DOHH2 (cell line): ENCODE data around the gene PLSCR4.

Experiments
- H3F3A ChIP-seq: fragments of 200-600 bp; sonication (generic), shearing (Covaris generic); 2 replicates; pipeline ENCODE4 v1.6.0; 2016; ENCODE audit warnings: antibody characterized with exemption, mild to moderate bottlenecking; ENCODE audit not compliant: control insufficient read depth, insufficient read depth
- H3K27ac ChIP-seq: fragments of 200-600 bp; sonication (generic); 2 replicates; pipeline ENCODE4 v1.5.1; 2014; ENCODE audit warnings: low read depth, mild to moderate bottlenecking, low read length, moderate library complexity
- H3K27me3 ChIP-seq: fragments of 200-600 bp; sonication (generic); 2 replicates; pipeline ENCODE4 v1.6.1; 2014; ENCODE audit warnings: mild to moderate bottlenecking, low read length, mixed read lengths; ENCODE audit not compliant: control insufficient read depth
- H3K36me3 ChIP-seq: fragments of 200-600 bp; sonication (generic); 2 replicates; pipeline ENCODE4 v1.6.1; 2014; ENCODE audit warnings: mild to moderate bottlenecking, low read length, moderate library complexity, mixed read lengths; ENCODE audit not compliant: control insufficient read depth
- H3K4me1 ChIP-seq: fragments of 200-600 bp; sonication (generic); 2 replicates; pipeline ENCODE4 v1.6.1; 2014; ENCODE audit warnings: mild to moderate bottlenecking, low read length, mixed read lengths; ENCODE audit not compliant: control insufficient read depth
- H3K4me2 ChIP-seq: fragments of 200-600 bp; sonication (generic); 2 replicates; pipeline ENCODE4 v1.6.0; 2014; ENCODE audit warnings: mild to moderate bottlenecking, low read length, moderate library complexity
- H3K4me3 ChIP-seq: fragments of 200-600 bp; sonication (generic); 2 replicates; pipeline ENCODE4 v1.5.1; 2014; ENCODE audit warnings: mild to moderate bottlenecking, low read length, mixed read lengths
- H3K79me2 ChIP-seq: fragments of 200-600 bp; sonication (generic); 2 replicates; pipeline ENCODE4 v1.6.1; 2014; ENCODE audit warnings: mild to moderate bottlenecking, low read length, mixed read lengths; ENCODE audit not compliant: control insufficient read depth
- H3K9me2 ChIP-seq: fragments of 200-600 bp; sonication (generic); replicated peaks from 2 replicates; pipeline ENCODE4 v1.6.1; 2014; ENCODE audit warnings: mild to moderate bottlenecking, low read length, mixed read lengths; ENCODE audit not compliant: control insufficient read depth
- H3K9me3 ChIP-seq: fragments of 200-600 bp; sonication (generic); 2 replicates; pipeline ENCODE4 v1.6.1; 2014; ENCODE audit warnings: antibody characterized with exemption, low read length, mixed read lengths; ENCODE audit not compliant: control insufficient read depth, insufficient read depth
- H4K20me1 ChIP-seq: fragments of 200-600 bp; sonication (generic); 2 replicates; pipeline ENCODE4 v1.6.0; 2014; ENCODE audit warnings: low read depth, mild to moderate bottlenecking, antibody characterized with exemption, low read length, moderate library complexity; ENCODE audit not compliant: control insufficient read depth, insufficient read depth
- EZH2phosphoT487 ChIP-seq: fragments of 200-600 bp; sonication (generic); IDR thresholded peaks from 2 replicates; pipeline ENCODE4 v1.6.1; 2017; ENCODE audit warnings: borderline replicate concordance, mild to moderate bottlenecking, antibody characterized with exemption, low read length, moderate library complexity, mixed read lengths
- TF ChIP-seq, protein P1 (sequence below): fragments of 200-600 bp; sonication (generic); IDR thresholded peaks from one replicate; pipeline ENCODE4 v1.5.1; 2014; ENCODE audit warnings: antibody characterized with exemption, mild to moderate bottlenecking, low read depth, low read length; ENCODE audit not compliant: poor library complexity, severe bottlenecking

The PLSCR4 gene

DNA sequence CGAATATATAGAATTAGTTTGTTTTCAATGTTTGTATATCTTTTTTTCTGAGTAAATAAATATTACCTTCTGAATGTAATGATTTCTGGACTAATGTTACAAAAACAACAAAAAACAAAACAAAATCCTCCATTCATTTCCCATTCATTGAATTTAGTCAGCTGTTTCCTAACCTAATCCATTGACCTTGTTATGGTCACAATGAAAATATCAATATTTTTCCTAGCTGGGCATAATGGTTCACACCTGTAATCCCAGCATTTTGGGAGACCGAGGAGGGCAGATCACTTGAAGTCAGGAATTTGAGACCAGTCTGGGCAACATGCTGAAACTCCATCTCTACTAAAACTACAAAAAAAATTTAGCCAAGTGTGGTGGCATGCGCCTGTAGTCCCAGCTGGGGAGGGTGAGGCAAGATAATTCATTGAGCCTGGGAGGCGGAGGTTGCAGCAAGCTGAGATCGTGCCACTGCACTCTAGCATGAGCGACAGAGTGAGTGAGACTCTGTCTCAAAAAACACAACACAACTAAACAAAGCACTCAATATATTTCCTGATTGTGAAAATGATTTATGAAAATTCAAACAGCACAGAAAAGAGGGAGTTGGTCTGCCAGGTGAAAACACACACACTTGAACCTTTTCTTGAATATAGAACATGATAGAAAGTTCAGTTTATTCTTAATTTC is 23.0 kb upstream of the PLSCR4 start:
- no peaks in the 10 kb centered on the region for H4K20me1 ChIP-seq
- H3K4me2 ChIP-seq, result no peak overlapping the region
- no peaks in the 10 kb centered on the region for H3K9me2 ChIP-seq
- no peaks in the 10 kb centered on the region for H3K4me1 ChIP-seq
- no peak overlapping the region for H3K27ac ChIP-seq
- no peaks in the 10 kb centered on the region for H3F3A ChIP-seq
- H3K27me3 ChIP-seq, result no peaks in the 10 kb centered on the region
- no peaks in the 10 kb centered on the region for H3K9me3 ChIP-seq
- H3K79me2 ChIP-seq, result no peaks in the 10 kb centered on the region
- no peaks in the 10 kb centered on the region for H3K36me3 ChIP-seq
- H3K4me3 ChIP-seq, result no peak overlapping the region
- TF ChIP-seq EZH2phosphoT487, result no peak
- TF ChIP-seq, protein P1, sequence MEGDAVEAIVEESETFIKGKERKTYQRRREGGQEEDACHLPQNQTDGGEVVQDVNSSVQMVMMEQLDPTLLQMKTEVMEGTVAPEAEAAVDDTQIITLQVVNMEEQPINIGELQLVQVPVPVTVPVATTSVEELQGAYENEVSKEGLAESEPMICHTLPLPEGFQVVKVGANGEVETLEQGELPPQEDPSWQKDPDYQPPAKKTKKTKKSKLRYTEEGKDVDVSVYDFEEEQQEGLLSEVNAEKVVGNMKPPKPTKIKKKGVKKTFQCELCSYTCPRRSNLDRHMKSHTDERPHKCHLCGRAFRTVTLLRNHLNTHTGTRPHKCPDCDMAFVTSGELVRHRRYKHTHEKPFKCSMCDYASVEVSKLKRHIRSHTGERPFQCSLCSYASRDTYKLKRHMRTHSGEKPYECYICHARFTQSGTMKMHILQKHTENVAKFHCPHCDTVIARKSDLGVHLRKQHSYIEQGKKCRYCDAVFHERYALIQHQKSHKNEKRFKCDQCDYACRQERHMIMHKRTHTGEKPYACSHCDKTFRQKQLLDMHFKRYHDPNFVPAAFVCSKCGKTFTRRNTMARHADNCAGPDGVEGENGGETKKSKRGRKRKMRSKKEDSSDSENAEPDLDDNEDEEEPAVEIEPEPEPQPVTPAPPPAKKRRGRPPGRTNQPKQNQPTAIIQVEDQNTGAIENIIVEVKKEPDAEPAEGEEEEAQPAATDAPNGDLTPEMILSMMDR, result no peak

DNA sequence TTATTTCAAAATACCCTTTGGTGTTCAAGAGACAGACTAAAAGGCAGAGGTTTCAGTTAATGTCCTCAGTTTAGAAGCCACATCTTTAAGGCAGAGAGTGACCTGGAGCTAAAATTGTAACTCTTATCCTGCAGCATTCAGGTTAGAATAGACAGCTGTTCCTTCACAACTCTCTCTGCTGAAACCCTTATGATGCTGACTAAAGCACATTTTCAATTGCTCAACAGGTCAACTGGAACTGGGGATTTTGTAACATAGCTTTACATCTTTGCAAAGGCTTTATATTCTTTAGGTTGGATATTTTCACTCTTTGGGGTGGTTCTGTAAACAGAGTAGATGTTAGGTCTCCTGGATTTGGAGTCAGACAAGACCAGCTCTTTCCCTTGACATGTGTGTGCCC is 20.3 kb upstream of the PLSCR4 start:
- Histone ChIP-seq H3K27me3 (no peaks in the 10 kb centered on the region), H4K20me1 (no peaks in the 10 kb centered on the region), H3K4me2 (no peak overlapping the region), H3K4me3 (no peak overlapping the region), H3K9me2 (no peaks in the 10 kb centered on the region), H3K79me2 (no peaks in the 10 kb centered on the region), H3K9me3 (no peaks in the 10 kb centered on the region), H3K27ac (no peak overlapping the region), H3K4me1 (no peaks in the 10 kb centered on the region), H3F3A (no peaks in the 10 kb centered on the region), H3K36me3 (no peaks in the 10 kb centered on the region)
- no peak for TF ChIP-seq EZH2phosphoT487
- TF ChIP-seq, protein P1, result no peak

DNA sequence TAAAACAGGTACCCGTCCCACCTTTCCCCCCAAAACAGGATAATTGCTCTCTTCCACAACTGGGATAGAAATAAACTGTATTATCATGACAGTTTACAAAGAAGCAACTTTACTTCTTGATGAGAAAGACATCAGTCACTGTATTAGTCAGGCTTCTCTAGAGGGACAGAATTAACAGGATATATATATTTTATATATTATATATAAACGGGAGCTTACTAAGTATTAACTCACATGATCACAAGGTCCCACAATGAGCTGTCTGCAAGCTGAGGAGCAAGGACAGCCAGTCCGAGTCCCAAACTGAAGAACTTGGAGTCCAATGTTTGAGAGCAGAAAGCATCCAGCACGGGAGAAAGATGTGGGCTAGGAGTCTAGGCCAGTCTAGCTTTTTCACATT is 18.4 kb upstream of the PLSCR4 start:
- H3K4me1 ChIP-seq, result no peaks in the 10 kb centered on the region
- no peaks in the 10 kb centered on the region for H3K27me3 ChIP-seq
- no peak overlapping the region for H3K4me3 ChIP-seq
- no peaks in the 10 kb centered on the region for H3K79me2 ChIP-seq
- no peak overlapping the region for H3K27ac ChIP-seq
- H3K9me3 ChIP-seq, result no peaks in the 10 kb centered on the region
- no peaks in the 10 kb centered on the region for H3F3A ChIP-seq
- H3K36me3 ChIP-seq, result no peaks in the 10 kb centered on the region
- H3K9me2 ChIP-seq, result no peaks in the 10 kb centered on the region
- no peak overlapping the region for H3K4me2 ChIP-seq
- no peaks in the 10 kb centered on the region for H4K20me1 ChIP-seq
- no peak for TF ChIP-seq EZH2phosphoT487
- TF ChIP-seq, protein P1, result no peak
